ENCODE measurements around the gene CPZ.

Gene CPZ

DNA sequence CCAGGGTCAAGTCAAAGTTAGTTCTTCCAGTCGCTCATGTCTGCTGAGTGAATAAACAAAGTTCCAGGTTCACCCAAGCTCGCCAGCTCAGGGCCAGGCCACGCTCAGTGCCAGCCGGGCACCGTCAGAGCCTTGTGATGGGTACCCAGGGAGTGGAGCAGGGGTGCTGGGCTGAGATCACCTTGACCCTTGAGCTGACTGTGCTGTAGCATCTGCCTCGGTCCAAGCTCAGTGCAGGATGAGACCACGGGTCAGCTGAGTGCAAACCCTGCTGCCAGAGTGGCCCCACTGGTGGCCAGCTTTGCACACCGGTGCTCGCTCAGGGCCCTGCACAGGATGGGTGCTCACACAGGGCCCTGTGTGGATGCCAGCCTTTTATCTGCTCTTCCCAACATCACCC lies 4.3 kb downstream of the CPZ start:
- FAIRE-seq = no peak

- no peak for FAIRE-seq
These were observed 4.8 kb downstream of the CPZ start for GRCh38 chr4:8597319-8597718.

GRCh38 chr4:8597791-8598190 lies 5.2 kb downstream of the CPZ start:
- no peak for FAIRE-seq

GRCh38 chr4:8598391-8599090 lies 6.0 kb downstream of the CPZ start:
- FAIRE-seq = no peak

DNA sequence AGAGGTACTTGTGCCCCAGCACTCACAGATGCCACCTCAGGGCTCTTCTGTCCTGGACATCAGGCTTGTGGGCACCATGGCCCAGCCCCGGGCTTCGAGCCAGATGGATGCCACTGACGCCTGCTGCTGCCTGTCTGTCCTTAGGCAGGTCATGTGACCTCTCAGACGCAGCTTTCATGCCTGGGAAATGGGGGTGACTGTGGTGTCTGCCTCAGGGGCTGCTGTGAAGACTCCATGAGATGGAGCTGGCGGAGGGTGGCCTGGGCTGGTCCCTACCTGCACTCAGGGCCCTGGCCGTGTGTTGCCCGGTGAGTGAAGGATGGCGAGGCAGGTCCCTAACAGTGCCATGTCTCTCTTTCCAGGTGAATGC lies 6.5 kb downstream of the CPZ start:
- FAIRE-seq = no peak

GRCh38 chr4:8599657-8600056 lies 7.1 kb downstream of the CPZ start:
- no peak for FAIRE-seq

GRCh38 chr4:8600266-8600665 lies 7.7 kb downstream of the CPZ start:
- FAIRE-seq = no peak

DNA sequence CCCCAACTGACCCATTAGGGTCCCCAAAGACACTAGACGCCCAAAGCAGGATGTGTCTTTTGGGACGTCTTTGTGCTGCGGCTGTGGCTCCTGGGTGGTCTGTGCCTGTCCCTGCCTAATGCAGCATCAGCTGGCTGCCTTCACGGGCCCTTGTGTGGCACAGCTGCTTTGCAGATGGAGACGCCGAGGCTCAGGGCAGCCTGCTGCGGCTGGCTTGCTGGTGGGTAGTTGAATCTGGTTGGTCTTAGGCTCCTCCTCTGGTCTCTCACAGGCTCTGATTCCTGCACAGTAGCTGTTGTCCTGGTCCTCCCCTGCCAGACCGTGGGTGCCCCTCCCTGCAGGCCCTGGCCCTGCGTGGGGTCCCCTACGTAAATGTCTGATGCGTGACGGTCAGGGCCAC lies 8.1 kb downstream of the CPZ start:
- FAIRE-seq = no peak

DNA sequence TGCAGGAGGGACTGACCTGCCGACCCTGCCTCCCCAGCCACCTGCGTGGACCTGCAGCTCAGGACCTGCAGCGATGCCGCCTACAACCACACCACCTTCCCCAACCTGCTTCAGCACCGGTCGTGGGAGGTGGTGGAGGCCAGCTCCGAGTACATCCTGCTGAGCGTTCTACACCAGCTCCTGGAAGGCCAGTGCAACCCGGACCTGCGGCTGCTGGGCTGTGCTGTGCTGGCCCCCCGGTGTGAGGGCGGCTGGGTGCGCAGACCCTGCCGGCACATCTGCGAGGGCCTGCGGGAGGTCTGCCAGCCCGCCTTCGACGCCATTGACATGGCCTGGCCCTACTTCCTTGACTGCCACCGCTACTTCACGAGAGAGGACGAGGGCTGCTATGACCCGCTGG lies 8.5 kb downstream of the CPZ start:
- FAIRE-seq = no peak

GRCh38 chr4:8601556-8601955 lies 9.0 kb downstream of the CPZ start:
- FAIRE-seq = no peak

GRCh38 chr4:8602686-8603430 lies 10.3 kb downstream of the CPZ start:
- no peak for FAIRE-seq

DNA sequence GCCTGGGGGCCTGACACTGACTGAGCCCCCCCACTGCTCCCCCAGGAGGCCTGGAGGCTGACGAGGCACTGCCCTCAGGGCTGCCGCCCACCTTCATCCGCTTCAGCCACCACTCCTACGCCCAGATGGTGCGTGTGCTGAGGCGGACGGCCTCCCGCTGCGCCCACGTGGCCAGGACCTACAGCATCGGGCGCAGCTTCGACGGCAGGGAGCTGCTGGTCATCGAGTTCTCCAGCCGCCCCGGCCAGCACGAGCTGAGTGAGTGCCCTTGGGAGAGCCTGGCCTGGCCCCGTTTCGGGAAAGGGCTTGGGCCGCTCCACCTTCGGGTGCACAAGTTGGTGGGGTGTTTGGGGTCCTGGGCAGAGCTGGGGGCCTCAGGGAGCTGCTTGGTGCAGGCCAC lies 11.4 kb downstream of the CPZ start:
- FAIRE-seq = no peak

GRCh38 chr4:8605289-8605688 lies 12.7 kb downstream of the CPZ start:
- FAIRE-seq = no peak

- no peak for FAIRE-seq
These were observed 13.9 kb downstream of the CPZ start for GRCh38 chr4:8606476-8606875.

DNA sequence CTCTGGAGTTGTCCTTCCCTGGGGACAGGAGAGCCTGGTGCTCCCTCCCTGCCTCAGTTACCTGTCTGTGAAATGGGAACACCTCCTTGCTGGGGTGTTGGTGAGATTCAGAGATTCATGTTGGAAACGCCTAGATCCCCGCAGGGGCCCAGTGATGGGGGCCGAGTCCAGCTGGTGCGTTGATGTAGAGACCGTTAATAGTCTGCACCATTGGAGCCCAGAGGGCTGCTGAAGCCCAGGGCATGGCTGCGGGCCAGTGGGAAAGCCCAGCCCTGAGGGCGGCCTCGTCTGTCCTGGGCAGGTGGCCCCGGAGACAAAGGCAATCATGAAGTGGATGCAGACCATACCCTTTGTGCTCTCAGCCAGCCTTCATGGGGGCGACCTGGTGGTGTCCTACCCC lies 14.4 kb downstream of the CPZ start:
- no peak for FAIRE-seq

DNA sequence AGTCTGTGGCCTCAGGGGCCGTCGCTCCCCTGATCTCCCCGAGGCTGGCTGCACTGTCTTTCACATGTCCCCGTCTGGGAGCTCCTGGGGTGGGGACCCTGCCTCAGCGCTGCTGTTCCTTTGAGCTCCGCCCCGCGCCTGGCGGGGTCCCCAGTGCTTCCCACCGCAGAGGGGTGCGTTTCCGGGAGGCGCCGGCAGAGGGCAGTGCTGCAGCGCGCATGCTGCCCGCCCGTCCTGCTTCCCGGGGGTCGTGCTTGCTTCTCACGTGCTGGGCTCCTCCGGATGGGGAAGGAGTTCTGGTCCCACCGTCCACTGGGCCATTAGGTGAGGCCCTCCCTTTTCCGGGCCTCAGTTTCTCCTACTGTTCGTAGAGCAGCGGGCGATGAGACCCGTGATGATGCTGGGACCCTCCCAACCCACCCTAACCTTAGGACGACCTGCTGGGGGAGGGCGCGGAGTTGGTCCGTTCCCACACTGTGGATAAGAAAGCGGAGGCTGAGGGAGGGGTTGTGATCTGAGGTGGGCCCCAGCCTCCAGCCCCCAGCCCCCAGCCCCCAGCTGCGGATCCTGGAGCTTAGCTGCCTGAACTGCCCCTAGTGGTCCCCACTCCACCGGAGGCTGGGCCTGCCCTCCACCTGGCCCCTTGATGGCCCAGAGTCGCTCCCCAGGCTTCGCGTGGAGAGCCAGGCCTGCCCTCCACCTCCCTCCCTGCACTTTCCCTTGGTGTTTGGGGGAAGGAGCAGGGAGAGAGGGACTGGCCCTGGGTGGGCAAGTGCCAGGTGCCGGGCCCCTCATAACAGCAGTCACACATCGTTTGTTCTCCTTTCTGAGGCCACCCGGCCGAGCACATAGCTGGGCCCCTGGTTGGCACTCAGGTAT lies 15.3 kb downstream of the CPZ start:
- FAIRE-seq = no peak

DNA sequence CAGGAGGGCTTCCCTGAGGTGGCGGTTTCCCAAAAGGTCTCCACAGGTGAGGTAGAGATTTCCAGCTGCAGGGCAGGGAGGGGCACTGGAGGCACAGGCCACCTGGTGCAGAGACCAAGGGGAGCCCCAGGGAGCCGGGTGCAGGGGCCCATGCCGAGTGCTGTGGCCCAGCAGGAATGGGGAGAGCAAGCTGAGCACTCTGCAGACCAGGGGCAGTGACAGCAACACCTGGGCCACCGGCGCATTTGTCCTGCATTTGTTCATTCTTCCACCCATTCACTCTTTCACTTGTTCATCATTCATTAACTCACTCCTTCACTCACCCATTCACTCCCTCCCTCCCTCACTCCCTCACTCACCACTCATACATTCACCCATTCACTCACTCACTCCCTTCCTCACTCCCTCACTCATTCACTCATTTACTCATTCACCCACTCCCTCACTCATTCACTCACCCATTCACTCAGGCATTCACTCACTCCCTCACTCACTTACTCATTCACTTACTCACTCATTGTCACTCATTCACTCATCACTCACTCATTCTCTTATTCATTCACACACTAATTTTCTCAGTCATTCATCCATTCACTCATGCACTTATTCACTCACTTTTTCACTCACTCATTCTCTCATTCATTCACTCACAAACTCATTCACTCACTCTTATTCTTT lies 16.3 kb downstream of the CPZ start:
- FAIRE-seq = no peak

DNA sequence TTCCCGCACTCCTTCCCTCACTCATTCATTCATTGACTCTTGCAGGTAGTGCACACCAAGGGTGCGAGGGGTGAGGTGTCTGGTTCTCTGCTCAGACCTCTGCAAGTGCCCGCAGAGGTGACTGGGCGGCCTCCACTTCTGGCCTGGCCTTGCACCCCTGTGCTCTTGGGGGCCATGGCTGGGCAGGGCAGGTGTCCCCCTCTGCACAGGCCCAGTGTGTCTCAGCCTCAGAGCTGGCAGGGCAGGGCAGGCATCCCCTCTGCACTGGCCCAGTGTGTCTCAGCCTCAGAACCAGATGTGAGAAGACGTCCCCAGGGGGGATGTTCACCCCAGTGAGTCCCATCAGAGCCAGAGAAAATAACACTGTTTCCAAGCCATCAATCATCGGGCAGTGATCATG lies 16.8 kb downstream of the CPZ start:
- FAIRE-seq = no peak

DNA sequence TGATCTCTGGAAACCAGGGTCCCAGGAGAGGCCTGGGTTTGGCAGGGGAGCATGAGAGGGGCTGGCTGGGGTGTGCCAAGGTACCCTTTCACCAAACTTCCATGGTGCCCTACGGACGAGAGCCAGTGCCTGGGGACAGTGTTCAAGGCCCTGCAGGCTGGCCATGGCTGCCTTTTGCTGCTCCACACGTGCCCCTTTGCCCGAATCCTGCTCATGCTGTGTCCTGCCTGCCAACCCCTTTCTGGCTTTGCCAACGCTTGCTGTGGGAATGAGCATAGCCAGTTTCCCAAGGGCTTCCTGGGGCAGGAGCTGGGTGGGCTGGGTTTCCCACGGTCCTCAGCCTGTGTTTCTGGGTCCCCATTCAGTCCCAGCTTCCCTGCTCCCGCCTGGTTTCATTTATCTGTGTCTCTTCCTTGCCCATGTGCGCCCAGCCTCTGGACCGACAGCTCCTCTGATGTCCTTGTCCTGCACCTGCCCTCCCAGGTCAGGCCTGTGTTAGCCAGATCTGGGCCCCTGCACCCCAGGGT lies 17.3 kb downstream of the CPZ start:
- no peak for FAIRE-seq

- FAIRE-seq = no peak
These were observed 18.5 kb downstream of the CPZ start for GRCh38 chr4:8610858-8611616.

- no peak for FAIRE-seq
These were observed 20.1 kb downstream of the CPZ start for GRCh38 chr4:8612646-8613045.

Measured in A204.1 (cell line).